Measurements from ENCODE around the gene MAGEB16. TPM values are rescaled to one million over a fixed set of nuclear protein-coding genes. Genes with fewer than 3 reads are reported as not detected.

MAGEB16 gene
- polyA plus RNA-seq, 1 donor (not counting 4 experiments of a cell fraction or from before 2014, with no cell fraction given): not detected

DNA sequence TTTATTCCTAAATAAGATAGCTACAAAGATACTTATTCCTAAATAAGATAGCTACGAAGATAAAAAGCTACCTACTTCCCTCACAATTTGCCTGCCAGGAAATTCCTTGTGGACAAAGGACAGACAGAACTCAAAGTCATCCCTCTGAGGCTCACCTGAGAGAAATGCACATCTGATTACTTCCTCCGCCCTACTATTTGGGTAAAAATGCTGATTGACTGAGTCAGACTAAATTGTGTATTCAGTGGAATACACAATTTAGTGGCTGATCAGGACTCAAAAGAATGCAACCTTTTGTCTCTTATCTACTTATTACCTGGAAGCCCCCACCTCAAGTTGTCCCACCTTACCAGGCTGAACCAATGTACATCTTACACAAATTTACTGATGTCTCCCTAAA lies 10.3 kb upstream of the MAGEB16 start:
- DNase-seq (ENCODE audit: low read depth, low spot score) (no peak), FAIRE-seq (no peak)
- dilution Hi-C loops (cut with MboI; ENCODE audit: extremely low pct_ligation_motif_present, low sequenced_read_pairs): no loop called here
- Histone ChIP-seq H3K4me2 (ENCODE audit: control insufficient read depth, extremely low read depth, insufficient read depth, low read depth, low read length) (no peak overlapping the region), H3K9ac (ENCODE audit: control insufficient read depth, extremely low read depth, insufficient read depth, low read length) (no peak overlapping the region), H3K27ac (ENCODE audit: control insufficient read depth, insufficient read depth, low read length) (no peak overlapping the region), H3K27me3 (ENCODE audit: control insufficient read depth, extremely low read depth, insufficient read depth, low read length) (no peaks in the 10 kb centered on the region), H3K79me2 (ENCODE audit: control insufficient read depth, insufficient read depth, low read length) (no peaks in the 10 kb centered on the region), H3K36me3 (ENCODE audit: control insufficient read depth in 2 of 2, extremely low read depth in 1 of 2, insufficient read depth in 2 of 2, low read length in 2 of 2) (no peaks in the 10 kb centered on the region), H2AFZ (ENCODE audit: control insufficient read depth, low read length) (no peak overlapping the region), H3K9me3 (ENCODE audit: control insufficient read depth, low read depth, low read length) (no peaks in the 10 kb centered on the region), H3K9me1 (ENCODE audit: control insufficient read depth, extremely low read depth, insufficient read depth, low read length) (no peaks in the 10 kb centered on the region), H3K4me1 (ENCODE audit: control insufficient read depth, extremely low read depth, insufficient read depth, low read length) (no peaks in the 10 kb centered on the region), H3K4me3 (ENCODE audit: control insufficient read depth in 2 of 3, extremely low read depth in 1 of 3, insufficient read depth in 2 of 3, low read depth in 1 of 3, low read length in 3 of 3) (no peak overlapping the region), H4K20me1 (ENCODE audit: control insufficient read depth, extremely low read depth, insufficient read depth, low read length) (no peaks in the 10 kb centered on the region)
- TF ChIP-seq EZH2 (IDR thresholded peaks at IDR 0.05; ENCODE audit: low read length): no peak
- TF ChIP-seq, protein P1, sequence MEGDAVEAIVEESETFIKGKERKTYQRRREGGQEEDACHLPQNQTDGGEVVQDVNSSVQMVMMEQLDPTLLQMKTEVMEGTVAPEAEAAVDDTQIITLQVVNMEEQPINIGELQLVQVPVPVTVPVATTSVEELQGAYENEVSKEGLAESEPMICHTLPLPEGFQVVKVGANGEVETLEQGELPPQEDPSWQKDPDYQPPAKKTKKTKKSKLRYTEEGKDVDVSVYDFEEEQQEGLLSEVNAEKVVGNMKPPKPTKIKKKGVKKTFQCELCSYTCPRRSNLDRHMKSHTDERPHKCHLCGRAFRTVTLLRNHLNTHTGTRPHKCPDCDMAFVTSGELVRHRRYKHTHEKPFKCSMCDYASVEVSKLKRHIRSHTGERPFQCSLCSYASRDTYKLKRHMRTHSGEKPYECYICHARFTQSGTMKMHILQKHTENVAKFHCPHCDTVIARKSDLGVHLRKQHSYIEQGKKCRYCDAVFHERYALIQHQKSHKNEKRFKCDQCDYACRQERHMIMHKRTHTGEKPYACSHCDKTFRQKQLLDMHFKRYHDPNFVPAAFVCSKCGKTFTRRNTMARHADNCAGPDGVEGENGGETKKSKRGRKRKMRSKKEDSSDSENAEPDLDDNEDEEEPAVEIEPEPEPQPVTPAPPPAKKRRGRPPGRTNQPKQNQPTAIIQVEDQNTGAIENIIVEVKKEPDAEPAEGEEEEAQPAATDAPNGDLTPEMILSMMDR (optimal IDR thresholded peaks at IDR 0.05 in 1 of 3, IDR thresholded peaks at IDR 0.05 in 1 of 3, conservative IDR thresholded peaks at IDR 0.05 in 1 of 3; ENCODE audit: extremely low read depth in 1 of 3, insufficient read depth in 2 of 3, low read length in 3 of 3): no peak

DNA sequence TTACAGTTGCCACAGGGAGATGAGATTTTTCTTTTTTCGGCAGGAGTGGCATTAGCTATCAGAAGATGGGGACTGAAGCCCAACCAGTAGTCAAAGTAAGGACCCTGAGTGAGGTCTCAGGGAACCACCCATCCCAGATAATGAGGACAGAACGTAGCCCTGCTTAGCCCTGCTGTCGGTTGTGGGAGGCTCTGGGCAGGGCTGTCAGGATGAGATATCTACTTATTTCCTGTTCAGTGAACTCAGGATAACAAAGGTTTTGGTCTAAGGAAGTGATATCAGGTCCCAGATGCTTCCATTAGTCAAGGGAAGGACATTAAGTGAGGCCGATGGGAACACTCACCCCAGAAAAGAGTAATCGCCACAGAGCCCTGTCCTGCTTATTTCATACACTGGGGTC lies 2.3 kb downstream of the MAGEB16 start:
- TF ChIP-seq EZH2 (IDR thresholded peaks at IDR 0.05; ENCODE audit: low read length): no peak
- TF ChIP-seq, protein P1 (optimal IDR thresholded peaks at IDR 0.05 in 1 of 3, IDR thresholded peaks at IDR 0.05 in 1 of 3, conservative IDR thresholded peaks at IDR 0.05 in 1 of 3; ENCODE audit: extremely low read depth in 1 of 3, insufficient read depth in 2 of 3, low read length in 3 of 3): no peak

More for the DNA sequence above, 2.3 kb downstream of the MAGEB16 start:
- Histone ChIP-seq H3K27ac (ENCODE audit: control insufficient read depth, insufficient read depth, low read length) (no peak overlapping the region), H2AFZ (ENCODE audit: control insufficient read depth, low read length) (no peak overlapping the region), H3K4me1 (ENCODE audit: control insufficient read depth, extremely low read depth, insufficient read depth, low read length) (no peaks in the 10 kb centered on the region), H3K4me2 (ENCODE audit: control insufficient read depth, extremely low read depth, insufficient read depth, low read depth, low read length) (no peak overlapping the region), H3K4me3 (ENCODE audit: control insufficient read depth in 2 of 3, extremely low read depth in 1 of 3, insufficient read depth in 2 of 3, low read depth in 1 of 3, low read length in 3 of 3) (no peak overlapping the region), H3K9ac (ENCODE audit: control insufficient read depth, extremely low read depth, insufficient read depth, low read length) (no peak overlapping the region), H3K9me3 (ENCODE audit: control insufficient read depth, low read depth, low read length) (no peaks in the 10 kb centered on the region), H3K79me2 (ENCODE audit: control insufficient read depth, insufficient read depth, low read length) (no peaks in the 10 kb centered on the region), H4K20me1 (ENCODE audit: control insufficient read depth, extremely low read depth, insufficient read depth, low read length) (no peaks in the 10 kb centered on the region), H3K27me3 (ENCODE audit: control insufficient read depth, extremely low read depth, insufficient read depth, low read length) (no peaks in the 10 kb centered on the region), H3K9me1 (ENCODE audit: control insufficient read depth, extremely low read depth, insufficient read depth, low read length) (no peaks in the 10 kb centered on the region), H3K36me3 (ENCODE audit: control insufficient read depth in 2 of 2, extremely low read depth in 1 of 2, insufficient read depth in 2 of 2, low read length in 2 of 2) (no peaks in the 10 kb centered on the region)
- DNase-seq (ENCODE audit: low read depth, low spot score) (no peak), FAIRE-seq (no peak)
- dilution Hi-C loops (cut with MboI; ENCODE audit: extremely low pct_ligation_motif_present, low sequenced_read_pairs): no loop called here
